GM23338 (cell line): ENCODE data around the gene ANKRD6. TPM values are rescaled to one million over a fixed set of nuclear protein-coding genes. Genes with fewer than 3 reads are reported as not detected.
A peak's percentile ranks its signal among the peaks of the same experiment; 100 is the strongest.

Experiments
- ATAC-seq: fragments of 200-7000 bp; cut with Tn5 transposase; 3 replicates; pipeline ENCODE4 v1.9.1; 2020
- DNase-seq: peaks from one replicate; pipeline ENCODE4 v3.0.0-alpha.2; 2015; ENCODE audit warnings: low spot score
- H2AFZ ChIP-seq: fragments of 200-600 bp; sonication (generic); 2 replicates; pipeline ENCODE4 v1.8.0; 2016; ENCODE audit warnings: antibody characterized with exemption, mild to moderate bottlenecking, moderate library complexity
- H3F3A ChIP-seq: fragments of 200-600 bp; sonication (generic); replicated peaks from 2 replicates; pipeline ENCODE4 v1.8.0; 2017; ENCODE audit warnings: antibody characterized with exemption, mixed run types, low read depth
- H3K27ac ChIP-seq: fragments of 200-600 bp; sonication (generic); 2 replicates; pipeline ENCODE4 v1.6.1; 2016; ENCODE audit warnings: low read depth
- H3K27me3 ChIP-seq: fragments of 200-600 bp; sonication (generic); 2 replicates; pipeline ENCODE4 v1.8.0; 2016; ENCODE audit warnings: mild to moderate bottlenecking, mixed run types, moderate library complexity; ENCODE audit not compliant: insufficient read depth
- H3K36me3 ChIP-seq: fragments of 200-600 bp; sonication (generic); 2 replicates; pipeline ENCODE4 v1.8.0; 2016; ENCODE audit warnings: mild to moderate bottlenecking; ENCODE audit not compliant: insufficient read depth
- H3K4me1 ChIP-seq: fragments of 200-600 bp; sonication (generic); 2 replicates; pipeline ENCODE4 v1.8.0; 2016; ENCODE audit warnings: mild to moderate bottlenecking, moderate library complexity; ENCODE audit not compliant: insufficient read depth
- H3K4me2 ChIP-seq: fragments of 200-600 bp; sonication (generic); 2 replicates; pipeline ENCODE4 v1.7.1; 2017; ENCODE audit warnings: mixed run types
- H3K4me3 ChIP-seq: fragments of 200-600 bp; sonication (generic); 2 replicates; pipeline ENCODE4 v1.6.1; 2016; ENCODE audit warnings: mixed run types
- H3K79me2 ChIP-seq: fragments of 200-600 bp; sonication (generic); replicated peaks from 2 replicates; pipeline ENCODE4 v1.8.0; 2017; ENCODE audit warnings: mild to moderate bottlenecking; ENCODE audit not compliant: insufficient read depth
- H3K9me2 ChIP-seq: fragments of 200-600 bp; sonication (generic); 2 replicates; pipeline ENCODE4 v1.8.0; 2017; ENCODE audit not compliant: insufficient read depth
- H4K20me1 ChIP-seq: fragments of 200-600 bp; sonication (generic); replicated peaks from 2 replicates; pipeline ENCODE4 v1.8.0; 2017; ENCODE audit warnings: mild to moderate bottlenecking; ENCODE audit not compliant: insufficient read depth
- H3K27ac Mint-ChIP-seq: 2 replicates; pipeline ENCODE4 v1.8.0; 2020; ENCODE audit warnings: inconsistent platforms, mild to moderate bottlenecking, moderate library complexity, mixed read lengths
- H3K27me3 Mint-ChIP-seq: 3 replicates; pipeline ENCODE4 v1.8.0; 2022; ENCODE audit warnings: low read depth, mild to moderate bottlenecking, moderate library complexity, mixed read lengths, inconsistent platforms; ENCODE audit not compliant: insufficient read depth, poor library complexity
- H3K36me3 Mint-ChIP-seq: 3 replicates; pipeline ENCODE4 v1.8.0; 2021; ENCODE audit warnings: low read depth, mild to moderate bottlenecking, inconsistent platforms, moderate library complexity, mixed read lengths
- H3K4me1 Mint-ChIP-seq: 3 replicates; pipeline ENCODE4 v1.8.0; 2020; ENCODE audit warnings: mild to moderate bottlenecking, inconsistent platforms, mixed read lengths
- H3K4me3 Mint-ChIP-seq: 3 replicates; pipeline ENCODE4 v1.8.0; 2021; ENCODE audit warnings: moderate library complexity, mild to moderate bottlenecking, inconsistent platforms, mixed read lengths
- H3K9me3 Mint-ChIP-seq: 3 replicates; pipeline ENCODE4 v1.8.0; 2020; ENCODE audit warnings: moderate library complexity, mild to moderate bottlenecking, inconsistent platforms, mixed read lengths
- CTCF ChIP-seq, 2 experiments: fragments of 200-600 bp in 1 of 2; sonication (generic) in 1 of 2; conservative IDR thresholded peaks; 2 replicates each; pipeline versions ENCODE4 v1.5.1 to v1.6.1; 2016 to 2017; ENCODE audit warnings: antibody characterized with exemption in 2 of 2, low read depth in 2 of 2, mild to moderate bottlenecking in 2 of 2, moderate library complexity in 1 of 2
- NANOG ChIP-seq: IDR thresholded peaks from 2 replicates; pipeline ENCODE4 v1.6.1; 2016; ENCODE audit warnings: antibody characterized with exemption, borderline replicate concordance
- POLR2AphosphoS5 ChIP-seq: IDR thresholded peaks from 2 replicates; pipeline ENCODE4 v1.6.1; 2016; ENCODE audit warnings: antibody characterized with exemption, low read depth
- STAT1 ChIP-seq: IDR thresholded peaks from one replicate; pipeline ENCODE4 v1.6.1; 2016; ENCODE audit warnings: antibody characterized with exemption; ENCODE audit not compliant: unreplicated experiment
- ZNF114 ChIP-seq: fragments of 250-450 bp; sonication (Bioruptor Pico); IDR thresholded peaks from 2 replicates; pipeline ENCODE4 v1.5.0; 2020; ENCODE audit warnings: mild to moderate bottlenecking, moderate library complexity
- ZNF331 ChIP-seq: fragments of 250-450 bp; sonication (Bioruptor Pico); IDR thresholded peaks from 2 replicates; pipeline ENCODE4 v1.5.0; 2020; ENCODE audit warnings: low read depth, mild to moderate bottlenecking, moderate library complexity
- polyA plus RNA-seq: library from polyadenylated mRNA; unstranded; fragments of >200 nt; fragmentation: Nextera tagmentation; extraction: Ambion mirVana; gene quantifications from 2 replicates; pipeline ENCODE4 v1.2.1, GENCODE V29; 2016
- total RNA-seq: library from RNA; depleted of rRNA; stranded (reverse); fragments of >200 nt; shearing (Covaris generic); gene quantifications from 2 replicates; pipeline ENCODE4 v1.2.3, GENCODE V29; 2014
- TF ChIP-seq, protein P1 (sequence below): fragments of 250-450 bp; sonication (Bioruptor Pico); IDR thresholded peaks from 2 replicates; pipeline ENCODE4 v1.5.0; 2020; ENCODE audit warnings: mild to moderate bottlenecking, moderate library complexity

ANKRD6 gene
- total and polyA plus RNA-seq, 2 experiments from 2014 or later, result 3.2 to 9.2 TPM

- TF ChIP-seq STAT1 (no peak), ZNF114 (no peak), ZNF331 (CRISPR knock-in tag) (no peak), NANOG (no peak)
Measured at GRCh38 chr6:89530982-89531381, 98.0 kb downstream of the ANKRD6 start (continued).

GRCh38 chr6:89536231-89536630 lies 103.3 kb downstream of the ANKRD6 start:
- ATAC-seq (peak; percentile 99), DNase-seq (peak; percentile 80)
- H3K4me1 ChIP-seq, result no peaks in the 10 kb centered on the region
- H3K9me2 ChIP-seq, result no peaks in the 10 kb centered on the region
- H4K20me1 ChIP-seq, result no peaks in the 10 kb centered on the region
- no peak for TF ChIP-seq POLR2AphosphoS5
- TF ChIP-seq CTCF (conservative IDR thresholded peaks at IDR 0.05; ENCODE audit: low read depth in 2 of 2), result peak; percentile 39 to 53
- TF ChIP-seq, protein P1, sequence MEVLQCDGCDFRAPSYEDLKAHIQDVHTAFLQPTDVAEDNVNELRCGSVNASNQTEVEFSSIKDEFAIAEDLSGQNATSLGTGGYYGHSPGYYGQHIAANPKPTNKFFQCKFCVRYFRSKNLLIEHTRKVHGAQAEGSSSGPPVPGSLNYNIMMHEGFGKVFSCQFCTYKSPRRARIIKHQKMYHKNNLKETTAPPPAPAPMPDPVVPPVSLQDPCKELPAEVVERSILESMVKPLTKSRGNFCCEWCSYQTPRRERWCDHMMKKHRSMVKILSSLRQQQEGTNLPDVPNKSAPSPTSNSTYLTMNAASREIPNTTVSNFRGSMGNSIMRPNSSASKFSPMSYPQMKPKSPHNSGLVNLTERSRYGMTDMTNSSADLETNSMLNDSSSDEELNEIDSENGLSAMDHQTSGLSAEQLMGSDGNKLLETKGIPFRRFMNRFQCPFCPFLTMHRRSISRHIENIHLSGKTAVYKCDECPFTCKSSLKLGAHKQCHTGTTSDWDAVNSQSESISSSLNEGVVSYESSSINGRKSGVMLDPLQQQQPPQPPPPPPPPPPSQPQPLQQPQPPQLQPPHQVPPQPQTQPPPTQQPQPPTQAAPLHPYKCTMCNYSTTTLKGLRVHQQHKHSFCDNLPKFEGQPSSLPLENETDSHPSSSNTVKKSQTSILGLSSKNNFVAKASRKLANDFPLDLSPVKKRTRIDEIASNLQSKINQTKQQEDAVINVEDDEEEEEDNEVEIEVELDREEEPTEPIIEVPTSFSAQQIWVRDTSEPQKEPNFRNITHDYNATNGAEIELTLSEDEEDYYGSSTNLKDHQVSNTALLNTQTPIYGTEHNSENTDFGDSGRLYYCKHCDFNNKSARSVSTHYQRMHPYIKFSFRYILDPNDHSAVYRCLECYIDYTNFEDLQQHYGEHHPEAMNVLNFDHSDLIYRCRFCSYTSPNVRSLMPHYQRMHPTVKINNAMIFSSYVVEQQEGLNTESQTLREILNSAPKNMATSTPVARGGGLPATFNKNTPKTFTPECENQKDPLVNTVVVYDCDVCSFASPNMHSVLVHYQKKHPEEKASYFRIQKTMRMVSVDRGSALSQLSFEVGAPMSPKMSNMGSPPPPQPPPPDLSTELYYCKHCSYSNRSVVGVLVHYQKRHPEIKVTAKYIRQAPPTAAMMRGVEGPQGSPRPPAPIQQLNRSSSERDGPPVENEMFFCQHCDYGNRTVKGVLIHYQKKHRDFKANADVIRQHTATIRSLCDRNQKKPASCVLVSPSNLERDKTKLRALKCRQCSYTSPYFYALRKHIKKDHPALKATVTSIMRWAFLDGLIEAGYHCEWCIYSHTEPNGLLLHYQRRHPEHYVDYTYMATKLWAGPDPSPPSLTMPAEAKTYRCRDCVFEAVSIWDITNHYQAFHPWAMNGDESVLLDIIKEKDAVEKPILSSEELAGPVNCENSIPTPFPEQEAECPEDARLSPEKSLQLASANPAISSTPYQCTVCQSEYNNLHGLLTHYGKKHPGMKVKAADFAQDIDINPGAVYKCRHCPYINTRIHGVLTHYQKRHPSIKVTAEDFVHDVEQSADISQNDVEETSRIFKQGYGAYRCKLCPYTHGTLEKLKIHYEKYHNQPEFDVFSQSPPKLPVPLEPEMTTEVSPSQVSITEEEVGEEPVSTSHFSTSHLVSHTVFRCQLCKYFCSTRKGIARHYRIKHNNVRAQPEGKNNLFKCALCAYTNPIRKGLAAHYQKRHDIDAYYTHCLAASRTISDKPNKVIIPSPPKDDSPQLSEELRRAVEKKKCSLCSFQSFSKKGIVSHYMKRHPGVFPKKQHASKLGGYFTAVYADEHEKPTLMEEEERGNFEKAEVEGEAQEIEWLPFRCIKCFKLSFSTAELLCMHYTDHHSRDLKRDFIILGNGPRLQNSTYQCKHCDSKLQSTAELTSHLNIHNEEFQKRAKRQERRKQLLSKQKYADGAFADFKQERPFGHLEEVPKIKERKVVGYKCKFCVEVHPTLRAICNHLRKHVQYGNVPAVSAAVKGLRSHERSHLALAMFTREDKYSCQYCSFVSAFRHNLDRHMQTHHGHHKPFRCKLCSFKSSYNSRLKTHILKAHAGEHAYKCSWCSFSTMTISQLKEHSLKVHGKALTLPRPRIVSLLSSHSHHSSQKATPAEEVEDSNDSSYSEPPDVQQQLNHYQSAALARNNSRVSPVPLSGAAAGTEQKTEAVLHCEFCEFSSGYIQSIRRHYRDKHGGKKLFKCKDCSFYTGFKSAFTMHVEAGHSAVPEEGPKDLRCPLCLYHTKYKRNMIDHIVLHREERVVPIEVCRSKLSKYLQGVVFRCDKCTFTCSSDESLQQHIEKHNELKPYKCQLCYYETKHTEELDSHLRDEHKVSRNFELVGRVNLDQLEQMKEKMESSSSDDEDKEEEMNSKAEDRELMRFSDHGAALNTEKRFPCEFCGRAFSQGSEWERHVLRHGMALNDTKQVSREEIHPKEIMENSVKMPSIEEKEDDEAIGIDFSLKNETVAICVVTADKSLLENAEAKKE (CRISPR knock-in tag), result 0 out of 2 replicates have a peak, but pooled peaks have one; percentile 7
- H3K9me3 Mint-ChIP-seq, result no peaks in the 10 kb centered on the region
- no peaks in the 10 kb centered on the region for H3K27me3 Mint-ChIP-seq
- H3K4me1 Mint-ChIP-seq, result peaks cover 5% of the 10 kb centered on the region; the same call in 1 of the 3 replicates
- H3K36me3 Mint-ChIP-seq, result no peaks in the 10 kb centered on the region
- no peak overlapping the region for H3K4me3 ChIP-seq
- no peak overlapping the region for H3K27ac Mint-ChIP-seq
- no peak overlapping the region for H3K27ac ChIP-seq
- H3F3A ChIP-seq, result no peaks in the 10 kb centered on the region
- H3K79me2 ChIP-seq, result no peaks in the 10 kb centered on the region
- no peaks in the 10 kb centered on the region for H3K27me3 ChIP-seq
- no peak overlapping the region for H3K4me3 Mint-ChIP-seq
- H3K36me3 ChIP-seq, result no peaks in the 10 kb centered on the region
- H2AFZ ChIP-seq, result no peak overlapping the region; the same call in 1 of the 2 replicates
- H3K4me2 ChIP-seq, result no peak overlapping the region
